GM18499 (cell line): ENCODE results near the gene SPTAN1.
"Not testable (repeated sequence)": the region's sequence is repeated elsewhere in the genome, so short reads cannot be mapped to it uniquely, and the experiment has no call there.

Experiments
- ATAC-seq: cut with Tn5 transposase; IDR thresholded peaks from one replicate; pipeline ENCODE4 v1.9.1; 2021; ENCODE audit warnings: moderate number of reproducible peaks; ENCODE audit not compliant: insufficient read depth, unreplicated experiment

Gene SPTAN1

DNA sequence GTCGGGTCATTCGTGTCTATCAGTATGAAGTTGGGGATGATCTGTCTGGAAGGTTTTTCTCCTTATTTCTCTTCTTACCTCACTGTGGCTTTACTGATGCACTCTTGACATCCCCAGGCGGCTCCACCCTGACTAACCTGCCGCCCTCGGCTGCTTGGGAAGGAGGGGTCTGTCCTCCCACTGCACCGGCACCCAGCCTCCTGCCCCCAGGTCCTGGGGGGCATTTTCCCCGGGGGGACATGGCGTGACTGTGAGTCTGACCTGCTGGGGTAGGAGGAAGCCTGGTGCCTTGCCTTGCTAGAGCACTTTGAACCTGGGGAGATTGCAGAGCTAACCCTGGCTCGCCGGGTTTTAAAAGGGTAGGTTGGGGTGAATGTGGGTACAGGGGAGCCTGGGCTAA is 76.7 kb downstream of the SPTAN1 start:
- ATAC-seq: no peak

GRCh38 chr9:128629852-128630545 is 77.6 kb downstream of the SPTAN1 start:
- no peak for ATAC-seq

DNA sequence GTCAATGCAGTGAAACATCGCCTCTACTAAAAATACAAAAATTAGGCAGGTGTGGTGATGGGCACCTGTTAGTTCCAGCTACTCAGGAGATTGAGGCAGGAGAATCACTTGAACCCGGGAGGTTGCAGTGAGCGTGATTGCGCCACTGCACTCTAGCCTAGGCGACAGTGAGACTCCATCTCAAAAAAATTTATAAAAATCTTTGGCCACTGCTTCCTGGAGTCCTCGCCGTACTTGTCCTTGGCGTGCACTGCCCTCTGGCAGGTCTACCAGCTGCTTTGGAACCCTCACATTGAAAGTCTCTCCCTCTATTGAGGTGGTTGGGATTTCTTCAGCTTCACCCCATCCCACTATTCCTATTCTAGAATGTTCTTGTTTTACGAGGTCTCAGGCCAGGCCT is 79.2 kb downstream of the SPTAN1 start:
- ATAC-seq: no peak

DNA sequence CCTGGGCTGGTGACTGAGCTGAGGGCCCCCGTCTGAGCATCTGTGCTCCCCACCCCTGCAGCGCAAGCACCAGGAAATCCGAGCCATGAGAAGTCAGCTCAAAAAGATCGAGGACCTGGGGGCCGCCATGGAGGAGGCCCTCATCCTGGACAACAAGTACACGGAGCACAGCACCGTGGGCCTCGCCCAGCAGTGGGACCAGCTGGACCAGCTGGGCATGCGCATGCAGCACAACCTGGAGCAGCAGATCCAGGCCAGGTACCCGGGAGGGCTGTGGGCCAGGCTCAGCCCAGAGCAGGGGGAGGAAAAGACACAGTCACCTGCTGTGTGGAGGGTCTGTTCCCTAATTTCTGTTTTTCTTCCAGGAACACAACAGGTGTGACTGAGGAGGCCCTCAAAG is 79.7 kb downstream of the SPTAN1 start:
- ATAC-seq: no peak

- no peak for ATAC-seq
These were observed 80.1 kb downstream of the SPTAN1 start for GRCh38 chr9:128632486-128632885.

- ATAC-seq: no peak
These were observed 80.7 kb downstream of the SPTAN1 start for GRCh38 chr9:128633057-128633456.

DNA sequence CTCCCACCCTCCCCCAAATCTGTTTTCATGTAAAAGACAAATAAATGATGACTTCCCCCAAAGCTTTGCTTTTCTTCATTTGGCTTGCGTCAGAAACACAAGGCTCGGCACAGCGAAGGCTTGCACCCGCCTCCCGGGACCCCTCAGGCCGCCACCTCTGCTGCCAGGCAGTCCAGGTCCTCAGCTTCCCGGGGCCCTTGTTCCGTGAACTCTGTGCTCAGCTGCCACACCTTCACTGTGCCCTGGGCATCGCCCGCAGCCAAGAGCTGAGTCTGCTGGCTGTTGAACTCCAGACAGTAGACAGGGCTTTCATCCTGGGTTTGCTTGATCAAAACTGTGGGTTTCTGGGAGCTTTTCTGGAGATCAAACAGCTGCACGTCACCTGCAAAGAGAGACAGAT is 81.2 kb downstream of the SPTAN1 start:
- no peak for ATAC-seq

- ATAC-seq: no peak
These were observed 81.7 kb downstream of the SPTAN1 start for GRCh38 chr9:128634111-128634510.

DNA sequence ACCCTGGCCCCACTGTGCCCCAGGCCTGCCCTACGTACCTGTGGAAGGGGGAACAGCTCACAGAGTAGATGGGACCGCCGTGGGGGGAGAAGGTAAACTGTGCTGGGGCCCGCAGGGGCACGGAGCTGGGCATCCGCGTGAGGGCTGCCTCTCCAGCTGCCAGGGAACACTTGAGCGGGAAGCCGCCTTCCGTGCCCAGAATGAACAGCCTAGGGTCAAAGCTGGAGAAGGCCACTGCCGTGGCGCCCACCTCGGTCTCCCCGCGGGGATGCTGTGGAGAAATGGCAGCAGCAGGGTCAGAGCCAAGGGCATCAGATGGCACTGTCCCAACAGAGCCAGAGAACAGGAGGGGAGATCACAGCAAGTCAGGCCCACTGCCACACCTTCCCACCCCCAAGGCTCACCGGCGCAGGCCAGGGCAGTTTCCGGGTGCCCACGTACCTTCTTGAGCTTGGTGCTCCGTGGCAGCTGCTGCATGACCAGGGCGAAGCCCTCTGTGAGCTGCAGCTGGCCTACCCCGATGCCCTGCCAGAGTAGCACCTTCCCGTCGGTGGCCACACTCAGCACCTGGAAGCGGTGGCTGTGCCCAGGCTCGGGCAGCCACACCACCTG is 82.4 kb downstream of the SPTAN1 start:
- ATAC-seq: no peak

GRCh38 chr9:128635266-128636023 is 83.1 kb downstream of the SPTAN1 start:
- ATAC-seq: no peak

DNA sequence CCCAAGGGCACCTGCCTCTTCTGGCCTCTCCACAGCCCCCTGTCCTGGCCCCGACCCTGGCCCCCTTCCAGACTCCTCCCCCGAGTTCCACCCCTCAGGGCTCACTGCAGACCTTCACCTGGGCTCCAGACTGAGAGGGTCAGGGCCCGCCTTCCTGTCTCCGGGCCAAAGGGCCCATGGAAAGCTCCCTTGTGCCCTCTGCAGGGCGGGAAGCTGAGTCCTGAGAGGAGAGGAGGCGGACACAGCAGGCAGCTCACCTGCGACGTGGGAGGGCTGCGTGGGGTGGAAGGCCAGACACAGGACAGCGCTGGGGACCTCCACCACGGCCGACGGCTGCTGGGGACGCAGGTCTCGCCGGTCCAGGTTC is 83.6 kb downstream of the SPTAN1 start:
- ATAC-seq: no peak

DNA sequence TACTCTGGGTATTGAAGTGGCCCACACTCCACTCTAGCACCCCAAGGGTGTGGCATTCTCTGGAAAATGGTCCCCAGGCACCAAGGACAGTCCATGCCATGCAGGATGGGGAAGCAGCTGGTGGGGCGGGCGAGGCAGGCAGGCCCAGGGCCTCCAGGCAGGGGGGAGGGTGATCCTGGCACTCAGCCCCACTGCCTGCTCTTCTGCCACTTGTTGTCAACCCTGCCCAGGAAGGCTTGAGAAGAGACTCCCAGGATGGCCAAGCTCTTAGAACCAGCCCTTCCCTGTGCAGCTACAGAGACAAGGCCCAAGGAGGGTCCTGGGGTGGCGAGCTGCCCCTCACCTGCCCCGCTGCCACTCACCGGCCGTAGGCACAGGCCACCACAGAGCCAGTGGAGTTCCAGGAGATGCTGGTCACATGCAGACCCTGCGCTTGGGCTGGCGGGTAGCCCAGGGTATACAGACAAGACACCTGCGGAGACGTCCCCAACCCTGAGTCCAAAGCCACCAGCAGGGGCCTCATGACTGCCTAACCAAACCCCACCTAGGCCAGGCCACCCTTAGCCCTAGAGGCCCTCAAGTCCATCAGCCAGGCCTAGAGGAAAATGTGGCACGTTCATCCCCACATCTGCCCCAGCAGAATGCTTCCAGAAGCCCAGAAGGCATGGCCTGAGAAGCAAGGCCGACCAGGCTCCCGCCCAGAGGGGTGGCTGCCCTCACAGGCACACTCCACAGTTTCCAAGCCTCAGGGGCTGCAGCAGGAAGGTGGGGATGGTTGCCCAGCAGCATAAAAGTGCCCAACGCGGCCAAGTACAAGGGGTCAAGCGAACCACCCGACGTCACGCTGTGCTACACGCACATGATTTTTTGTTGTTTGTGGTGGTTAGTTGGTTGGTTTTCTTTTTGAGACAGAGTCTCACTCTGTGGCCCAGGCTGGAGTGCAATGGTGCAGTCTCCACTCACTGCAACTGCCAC is 84.5 kb downstream of the SPTAN1 start:
- ATAC-seq: no peak

- no peak for ATAC-seq
These were observed 85.3 kb downstream of the SPTAN1 start for GRCh38 chr9:128637656-128638055.

GRCh38 chr9:128638580-128638979 is 86.2 kb downstream of the SPTAN1 start:
- ATAC-seq: no peak

- ATAC-seq: no peak
These were observed 88.2 kb downstream of the SPTAN1 start for GRCh38 chr9:128640603-128641002.

DNA sequence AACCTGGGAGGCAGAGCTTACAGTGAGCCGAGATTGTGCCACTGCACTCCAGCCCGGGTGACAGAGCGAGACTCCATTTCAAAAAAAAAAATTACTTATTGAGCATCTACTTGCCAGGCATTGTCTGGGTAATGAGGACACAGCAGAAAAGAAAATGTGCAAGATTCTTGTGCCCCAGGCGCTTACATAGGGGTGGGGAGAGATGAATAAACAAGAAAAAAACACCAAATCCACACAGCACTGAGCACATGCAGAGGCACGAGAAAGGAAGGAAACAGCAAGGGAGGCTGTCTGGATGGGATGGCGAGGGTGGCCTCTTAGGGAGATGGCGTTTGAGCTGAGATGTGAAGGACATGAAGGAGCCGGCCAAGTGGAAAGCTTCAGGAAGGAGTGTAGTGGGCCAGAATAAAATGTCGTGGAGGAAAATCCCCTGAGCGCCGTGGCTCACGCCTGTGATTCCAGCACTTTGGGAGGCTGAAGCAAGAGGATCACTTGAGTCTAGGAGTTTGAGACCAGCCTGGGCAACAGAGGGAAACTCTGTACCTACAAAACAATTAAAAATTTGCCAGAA is 90.4 kb downstream of the SPTAN1 start:
- no peak for ATAC-seq

GRCh38 chr9:128643519-128644300 is 91.3 kb downstream of the SPTAN1 start:
- ATAC-seq: no peak

DNA sequence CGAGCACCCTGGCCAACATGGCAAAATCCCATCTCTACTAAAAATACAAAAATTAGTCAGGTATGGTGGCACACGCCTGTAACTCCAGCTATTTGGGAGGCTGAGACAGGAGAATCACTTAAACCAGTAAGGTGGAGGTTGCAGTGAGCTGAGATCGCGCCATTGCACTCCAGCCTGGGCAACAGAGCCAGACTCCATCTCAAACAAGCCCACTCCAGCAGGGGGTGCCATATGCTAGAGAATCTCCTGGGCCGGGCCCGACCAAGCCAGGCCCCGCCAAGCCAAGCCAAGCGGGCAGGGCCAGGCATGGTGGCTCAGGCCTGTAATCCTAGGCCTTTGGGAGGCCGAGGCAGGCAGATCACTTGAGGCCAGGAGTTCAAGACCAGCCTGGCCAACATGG is 95.8 kb downstream of the SPTAN1 start:
- not testable (repeated sequence) for ATAC-seq

- ATAC-seq: no peak
These were observed 99.4 kb downstream of the SPTAN1 start for GRCh38 chr9:128651798-128652197.
